Keratinocyte (primary cell): ENCODE results near the gene OPN4. TPM values are rescaled to one million over a fixed set of nuclear protein-coding genes. Genes with fewer than 3 reads are reported as not detected.

ENCODE experiments used
- DNase-seq: peaks from one replicate; pipeline ENCODE4 v3.0.0-alpha.2; 2011; ENCODE audit warnings: low read depth, missing footprints, low spot score
- FAIRE-seq: peaks from 2 replicates; lab custom pipeline; 2011; peaks lifted over from hg19 to GRCh38; lab: Jason Lieb, UNC
- H2AFZ ChIP-seq: 2 replicates; pipeline ENCODE4 v1.6.0; 2012; ENCODE audit warnings: low read length, control low read depth, inconsistent platforms; ENCODE audit not compliant: control insufficient read depth
- H3K27ac ChIP-seq: 2 replicates; pipeline ENCODE4 v1.5.1; 2011; ENCODE audit warnings: low read length; ENCODE audit not compliant: control insufficient read depth, insufficient read depth
- H3K27me3 ChIP-seq: 3 replicates; pipeline ENCODE4 v1.6.0; 2011; ENCODE audit warnings: low read length; ENCODE audit not compliant: control insufficient read depth, insufficient read depth; ENCODE audit errors: extremely low read depth
- H3K36me3 ChIP-seq, 2 experiments: 2 replicates in 1 of 2; 3 replicates in 1 of 2; pipeline ENCODE4 v1.5.1; 2011; ENCODE audit warnings: low read length in 2 of 2, mild to moderate bottlenecking in 1 of 2; ENCODE audit not compliant: control insufficient read depth in 2 of 2, insufficient read depth in 2 of 2; ENCODE audit errors: extremely low read depth in 1 of 2
- H3K4me1 ChIP-seq: 3 replicates; pipeline ENCODE4 v1.5.1; 2011; ENCODE audit warnings: low read length; ENCODE audit not compliant: control insufficient read depth, insufficient read depth; ENCODE audit errors: extremely low read depth
- H3K4me2 ChIP-seq: 3 replicates; pipeline ENCODE4 v1.6.0; 2011; ENCODE audit warnings: low read depth, low read length; ENCODE audit not compliant: control insufficient read depth, insufficient read depth; ENCODE audit errors: extremely low read depth
- H3K4me3 ChIP-seq, 3 experiments: fragments of 200-600 bp in 1 of 3; sonication (generic) in 1 of 3; 2 replicates in 2 of 3; 3 replicates in 1 of 3; pipeline ENCODE4 v1.5.1; 2011 to 2016; ENCODE audit warnings: low read length in 3 of 3, mild to moderate bottlenecking in 3 of 3, control low read depth in 2 of 3, inconsistent platforms in 1 of 3, low read depth in 1 of 3, mixed read lengths in 1 of 3, mixed run types in 1 of 3, moderate library complexity in 1 of 3; ENCODE audit not compliant: control insufficient read depth in 2 of 3, insufficient read depth in 2 of 3; ENCODE audit errors: extremely low read depth in 1 of 3
- H3K79me2 ChIP-seq: 2 replicates; pipeline ENCODE4 v1.6.0; 2012; ENCODE audit warnings: low read length; ENCODE audit not compliant: control insufficient read depth, insufficient read depth
- H3K9ac ChIP-seq: 3 replicates; pipeline ENCODE4 v1.6.0; 2011; ENCODE audit warnings: low read length; ENCODE audit not compliant: control insufficient read depth, insufficient read depth; ENCODE audit errors: extremely low read depth
- H3K9me1 ChIP-seq: 3 replicates; pipeline ENCODE4 v1.6.0; 2011; ENCODE audit warnings: low read length; ENCODE audit not compliant: control insufficient read depth, insufficient read depth; ENCODE audit errors: extremely low read depth
- H3K9me3 ChIP-seq: 2 replicates; pipeline ENCODE4 v1.5.1; 2012; ENCODE audit warnings: low read depth, low read length; ENCODE audit not compliant: control insufficient read depth
- H4K20me1 ChIP-seq: 3 replicates; pipeline ENCODE4 v1.6.0; 2011; ENCODE audit warnings: low read length; ENCODE audit not compliant: control insufficient read depth, insufficient read depth; ENCODE audit errors: extremely low read depth
- EZH2 ChIP-seq: IDR thresholded peaks from one replicate; pipeline ENCODE4 v1.6.1; 2012; ENCODE audit warnings: inconsistent platforms, mild to moderate bottlenecking, low read length, moderate library complexity
- dilution Hi-C: fragments of 300-500 bp; cut with MboI; formaldehyde crosslinking; loops from one replicate; pipeline ENCODE4 v1.7.0; 2020; ENCODE audit warnings: low sequenced_read_pairs; ENCODE audit not compliant: extremely low pct_ligation_motif_present
- polyA plus RNA-seq, 5 experiments: library from polyadenylated mRNA; depleted of rRNA in 3 of 5; stranded (reverse) in 3 of 5; stranded (forward) in 1 of 5; unstranded in 1 of 5; fragments of >200 nt; gene quantifications; 1 replicate in 1 of 5; 2 replicates in 3 of 5; 3 replicates in 1 of 5; pipeline versions ENCODE4 v1.2.1 to v1.2.3, GENCODE V29; 2011 to 2012; ENCODE audit warnings: missing spikeins in 2 of 5, low read depth in 1 of 5, low replicate concordance in 1 of 5
- TF ChIP-seq, protein P1 (sequence below), 3 experiments: IDR thresholded peaks in 1 of 3; conservative IDR thresholded peaks in 1 of 3; optimal IDR thresholded peaks in 1 of 3; 2 replicates in 2 of 3; 3 replicates in 1 of 3; pipeline versions ENCODE3 to v1.5.1; 2011; ENCODE audit warnings: low read length in 3 of 3, mild to moderate bottlenecking in 3 of 3, moderate library complexity in 2 of 3, control low read depth in 1 of 3, inconsistent platforms in 1 of 3; ENCODE audit not compliant: insufficient read depth in 2 of 3; ENCODE audit errors: extremely low read depth in 1 of 3

Gene OPN4
- polyA plus RNA-seq, 1 donor (not counting 4 experiments of a cell fraction or from before 2014, with no cell fraction given): not detected

DNA sequence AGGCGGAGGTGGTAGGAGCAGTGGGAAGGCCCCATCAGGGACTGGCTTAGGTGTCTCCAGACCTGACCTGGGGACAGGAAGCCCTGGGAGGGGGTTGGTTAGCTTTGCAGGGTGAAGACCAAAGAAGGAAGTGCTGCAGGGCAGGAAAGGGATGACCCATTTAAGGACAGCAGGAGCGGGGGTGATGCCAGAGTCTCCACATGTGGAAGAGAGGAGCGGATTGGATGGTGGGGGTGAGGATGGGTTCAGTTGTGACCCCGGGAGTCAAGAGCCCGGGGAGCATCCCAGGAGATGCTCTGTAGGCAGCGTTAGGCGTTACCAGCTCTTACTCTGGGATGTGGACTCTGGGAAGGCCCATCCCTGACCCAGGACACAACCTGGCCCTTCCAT, 10.9 kb downstream of the OPN4 start:
- no peaks in the 10 kb centered on the region for H3K36me3 ChIP-seq
- H3K9me1 ChIP-seq: no peaks in the 10 kb centered on the region
- no peak overlapping the region for H3K4me2 ChIP-seq
- H3K27ac ChIP-seq: no peak overlapping the region
- H3K27me3 ChIP-seq: peaks cover 14% of the 10 kb centered on the region
- no peak for TF ChIP-seq EZH2
- TF ChIP-seq, protein P1, sequence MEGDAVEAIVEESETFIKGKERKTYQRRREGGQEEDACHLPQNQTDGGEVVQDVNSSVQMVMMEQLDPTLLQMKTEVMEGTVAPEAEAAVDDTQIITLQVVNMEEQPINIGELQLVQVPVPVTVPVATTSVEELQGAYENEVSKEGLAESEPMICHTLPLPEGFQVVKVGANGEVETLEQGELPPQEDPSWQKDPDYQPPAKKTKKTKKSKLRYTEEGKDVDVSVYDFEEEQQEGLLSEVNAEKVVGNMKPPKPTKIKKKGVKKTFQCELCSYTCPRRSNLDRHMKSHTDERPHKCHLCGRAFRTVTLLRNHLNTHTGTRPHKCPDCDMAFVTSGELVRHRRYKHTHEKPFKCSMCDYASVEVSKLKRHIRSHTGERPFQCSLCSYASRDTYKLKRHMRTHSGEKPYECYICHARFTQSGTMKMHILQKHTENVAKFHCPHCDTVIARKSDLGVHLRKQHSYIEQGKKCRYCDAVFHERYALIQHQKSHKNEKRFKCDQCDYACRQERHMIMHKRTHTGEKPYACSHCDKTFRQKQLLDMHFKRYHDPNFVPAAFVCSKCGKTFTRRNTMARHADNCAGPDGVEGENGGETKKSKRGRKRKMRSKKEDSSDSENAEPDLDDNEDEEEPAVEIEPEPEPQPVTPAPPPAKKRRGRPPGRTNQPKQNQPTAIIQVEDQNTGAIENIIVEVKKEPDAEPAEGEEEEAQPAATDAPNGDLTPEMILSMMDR (optimal IDR thresholded peaks at IDR 0.05 in 1 of 3, IDR thresholded peaks at IDR 0.05 in 1 of 3, conservative IDR thresholded peaks at IDR 0.05 in 1 of 3; ENCODE audit: extremely low read depth in 1 of 3, insufficient read depth in 2 of 3, low read length in 3 of 3): no peak
- H3K9me3 ChIP-seq: no peaks in the 10 kb centered on the region
- H3K9ac ChIP-seq: no peak overlapping the region
- H3K4me1 ChIP-seq: no peaks in the 10 kb centered on the region
- no peak overlapping the region for H3K4me3 ChIP-seq
- dilution Hi-C loops: no loop called here
- DNase-seq (no peak), FAIRE-seq (no peak)
- H4K20me1 ChIP-seq: peaks cover 2% of the 10 kb centered on the region
- H2AFZ ChIP-seq: no peak overlapping the region
- no peaks in the 10 kb centered on the region for H3K79me2 ChIP-seq

DNA sequence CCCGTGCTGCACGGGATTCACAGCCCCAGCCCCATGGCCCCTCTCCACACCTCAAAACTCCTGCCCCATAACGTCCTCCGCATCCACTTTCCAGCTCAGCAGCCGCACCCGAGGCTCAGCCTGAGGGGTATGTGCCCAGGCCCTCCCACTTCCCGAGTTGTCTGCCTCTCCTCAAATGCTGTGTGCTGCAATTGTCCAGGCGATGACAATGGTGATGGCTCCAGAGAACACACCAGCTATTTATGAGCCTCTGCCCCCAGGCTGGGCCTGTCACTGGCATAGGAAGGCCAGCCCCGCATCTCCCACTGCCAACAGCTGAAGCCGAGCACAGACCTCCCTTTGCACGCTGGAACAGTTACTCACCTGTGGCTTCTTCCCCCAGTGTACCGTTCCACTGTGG, 11.5 kb downstream of the OPN4 start:
- DNase-seq (no peak), FAIRE-seq (no peak)
- Histone ChIP-seq H3K4me1 (no peaks in the 10 kb centered on the region), H3K36me3 (no peaks in the 10 kb centered on the region), H3K4me2 (no peak overlapping the region), H3K4me3 (no peak overlapping the region), H3K9me3 (no peaks in the 10 kb centered on the region), H3K9me1 (no peaks in the 10 kb centered on the region), H3K27ac (no peak overlapping the region), H4K20me1 (peaks cover 2% of the 10 kb centered on the region), H3K79me2 (no peaks in the 10 kb centered on the region), H3K9ac (no peak overlapping the region), H2AFZ (no peak overlapping the region), H3K27me3 (peaks cover 14% of the 10 kb centered on the region)
- dilution Hi-C loops: no loop called here
- TF ChIP-seq, protein P1 (optimal IDR thresholded peaks at IDR 0.05 in 1 of 3, IDR thresholded peaks at IDR 0.05 in 1 of 3, conservative IDR thresholded peaks at IDR 0.05 in 1 of 3; ENCODE audit: extremely low read depth in 1 of 3, insufficient read depth in 2 of 3, low read length in 3 of 3): no peak
- no peak for TF ChIP-seq EZH2
